ENCODE data around the gene IGFL3.
"Not testable (repeated sequence)": the region's sequence is repeated elsewhere in the genome, so short reads cannot be mapped to it uniquely, and the experiment has no call there.

IGFL3 gene

GRCh38 chr19:46118136-46118535 lies 6.4 kb downstream of the IGFL3 start:
- no peak for DNase-seq

- DNase-seq, result no peak
These were observed 8.4 kb downstream of the IGFL3 start for GRCh38 chr19:46116121-46116520.

- no peak for DNase-seq
These were observed 8.9 kb downstream of the IGFL3 start for GRCh38 chr19:46115396-46116106.

GRCh38 chr19:46113726-46114125 lies 10.8 kb downstream of the IGFL3 start:
- DNase-seq, result no peak

GRCh38 chr19:46112527-46112926 lies 12.0 kb downstream of the IGFL3 start:
- DNase-seq, result no peak

GRCh38 chr19:46111376-46111775 lies 13.1 kb downstream of the IGFL3 start:
- no peak for DNase-seq

GRCh38 chr19:46109876-46110275 lies 14.6 kb downstream of the IGFL3 start:
- DNase-seq, result no peak

GRCh38 chr19:46107371-46107770 lies 17.1 kb downstream of the IGFL3 start:
- no peak for DNase-seq

GRCh38 chr19:46102333-46102732 lies 22.2 kb downstream of the IGFL3 start:
- DNase-seq, result not testable (repeated sequence)

- DNase-seq, result no peak
These were observed 23.2 kb downstream of the IGFL3 start for GRCh38 chr19:46101293-46101692.

GRCh38 chr19:46100344-46100743 lies 24.1 kb downstream of the IGFL3 start:
- DNase-seq, result no peak

GRCh38 chr19:46090444-46090843 lies 34.0 kb downstream of the IGFL3 start:
- DNase-seq, result no peak

- DNase-seq, result no peak
These were observed 35.1 kb downstream of the IGFL3 start for GRCh38 chr19:46089432-46089831.

GRCh38 chr19:46088101-46088500 lies 36.4 kb downstream of the IGFL3 start:
- no peak for DNase-seq

- no peak for DNase-seq
These were observed 38.6 kb downstream of the IGFL3 start for GRCh38 chr19:46085888-46086287.

GRCh38 chr19:46082728-46083050 lies 41.8 kb downstream of the IGFL3 start:
- no peak for DNase-seq

- peak; percentile 58 for DNase-seq
These were observed 42.4 kb downstream of the IGFL3 start for GRCh38 chr19:46081928-46082727.

- DNase-seq, result no peak
These were observed 43.9 kb downstream of the IGFL3 start for GRCh38 chr19:46080561-46080960.

- no peak for DNase-seq
These were observed 44.9 kb downstream of the IGFL3 start for GRCh38 chr19:46079576-46079975.

GRCh38 chr19:46078573-46079332 lies 45.7 kb downstream of the IGFL3 start:
- DNase-seq, result not testable (repeated sequence)

GRCh38 chr19:46077815-46078167 lies 46.7 kb downstream of the IGFL3 start:
- DNase-seq, result no peak

- peak; percentile 74 for DNase-seq
These were observed 47.3 kb downstream of the IGFL3 start for GRCh38 chr19:46076951-46077814.
